ENCODE data around the gene REXO1. TPM values are rescaled to one million over a fixed set of nuclear protein-coding genes. Genes with fewer than 3 reads are reported as not detected.

The REXO1 gene
- total RNA-seq, 1 experiment from 2014 or later = 61.1 TPM

DNA sequence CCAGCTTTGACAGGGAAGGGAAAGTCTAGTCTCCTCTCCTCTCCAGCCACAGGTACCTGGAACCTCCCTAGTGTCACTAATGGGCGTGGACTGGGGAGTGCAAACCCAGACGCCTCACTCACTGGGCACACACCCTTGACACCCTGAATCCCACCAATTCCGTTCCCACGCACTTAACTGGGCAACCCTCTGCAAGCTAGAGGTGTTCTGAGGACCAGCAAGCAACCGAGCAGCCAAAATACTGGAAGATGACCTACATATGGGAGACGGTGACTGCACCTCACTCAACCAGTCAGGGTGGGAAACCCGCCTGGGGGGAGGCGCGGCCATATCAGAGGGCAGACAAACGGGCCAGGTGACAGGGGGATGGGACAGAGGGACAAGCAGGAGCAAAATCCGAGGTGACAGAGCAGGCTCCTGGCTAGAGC is 36.0 kb upstream of the REXO1 start:
- no peaks in the 10 kb centered on the region for H3K36me3 Mint-ChIP-seq

DNA sequence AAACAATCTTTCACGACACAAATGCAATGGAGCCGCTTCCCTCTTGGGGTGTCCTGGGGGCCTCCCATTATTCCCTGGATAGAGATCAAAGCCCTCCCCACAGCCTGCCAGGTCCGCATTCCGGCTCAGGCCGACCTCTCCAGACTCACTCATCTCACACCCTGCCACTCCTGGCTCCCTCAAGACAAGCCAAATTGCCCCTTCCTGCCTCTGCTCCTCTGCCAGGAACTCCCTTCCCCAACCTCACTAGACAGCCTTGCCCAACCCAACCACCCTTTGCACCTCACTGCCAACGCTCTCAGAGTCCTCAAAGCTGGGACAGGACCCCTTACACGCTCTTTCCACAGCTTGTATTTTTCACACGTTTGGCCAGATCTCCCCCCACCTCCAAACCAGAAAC is 35.5 kb upstream of the REXO1 start:
- ATAC-seq (no peak), DNase-seq (ENCODE audit: low spot score) (no peak)
- peak overlapping the region; percentile 98 for H3K4me3 Mint-ChIP-seq
- peaks cover 2% of the 10 kb centered on the region; the same call in 1 of the 2 replicates for H3K27me3 Mint-ChIP-seq (ENCODE audit: low read depth)
- H3K36me3 Mint-ChIP-seq = no peaks in the 10 kb centered on the region
- H3K9me3 Mint-ChIP-seq = no peaks in the 10 kb centered on the region
- peak overlapping the region; percentile 41 for H3K27ac Mint-ChIP-seq
- peaks cover 27% of the 10 kb centered on the region for H3K4me1 Mint-ChIP-seq
- TF ChIP-seq, protein P1, sequence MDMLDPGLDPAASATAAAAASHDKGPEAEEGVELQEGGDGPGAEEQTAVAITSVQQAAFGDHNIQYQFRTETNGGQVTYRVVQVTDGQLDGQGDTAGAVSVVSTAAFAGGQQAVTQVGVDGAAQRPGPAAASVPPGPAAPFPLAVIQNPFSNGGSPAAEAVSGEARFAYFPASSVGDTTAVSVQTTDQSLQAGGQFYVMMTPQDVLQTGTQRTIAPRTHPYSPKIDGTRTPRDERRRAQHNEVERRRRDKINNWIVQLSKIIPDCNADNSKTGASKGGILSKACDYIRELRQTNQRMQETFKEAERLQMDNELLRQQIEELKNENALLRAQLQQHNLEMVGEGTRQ (CRISPR knock-in tag; IDR thresholded peaks at IDR 0.05) = no peak
- no peak for TF ChIP-seq SOX15 (CRISPR knock-in tag; IDR thresholded peaks at IDR 0.05)
- TF ChIP-seq, protein P2, sequence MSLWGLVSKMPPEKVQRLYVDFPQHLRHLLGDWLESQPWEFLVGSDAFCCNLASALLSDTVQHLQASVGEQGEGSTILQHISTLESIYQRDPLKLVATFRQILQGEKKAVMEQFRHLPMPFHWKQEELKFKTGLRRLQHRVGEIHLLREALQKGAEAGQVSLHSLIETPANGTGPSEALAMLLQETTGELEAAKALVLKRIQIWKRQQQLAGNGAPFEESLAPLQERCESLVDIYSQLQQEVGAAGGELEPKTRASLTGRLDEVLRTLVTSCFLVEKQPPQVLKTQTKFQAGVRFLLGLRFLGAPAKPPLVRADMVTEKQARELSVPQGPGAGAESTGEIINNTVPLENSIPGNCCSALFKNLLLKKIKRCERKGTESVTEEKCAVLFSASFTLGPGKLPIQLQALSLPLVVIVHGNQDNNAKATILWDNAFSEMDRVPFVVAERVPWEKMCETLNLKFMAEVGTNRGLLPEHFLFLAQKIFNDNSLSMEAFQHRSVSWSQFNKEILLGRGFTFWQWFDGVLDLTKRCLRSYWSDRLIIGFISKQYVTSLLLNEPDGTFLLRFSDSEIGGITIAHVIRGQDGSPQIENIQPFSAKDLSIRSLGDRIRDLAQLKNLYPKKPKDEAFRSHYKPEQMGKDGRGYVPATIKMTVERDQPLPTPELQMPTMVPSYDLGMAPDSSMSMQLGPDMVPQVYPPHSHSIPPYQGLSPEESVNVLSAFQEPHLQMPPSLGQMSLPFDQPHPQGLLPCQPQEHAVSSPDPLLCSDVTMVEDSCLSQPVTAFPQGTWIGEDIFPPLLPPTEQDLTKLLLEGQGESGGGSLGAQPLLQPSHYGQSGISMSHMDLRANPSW (CRISPR knock-in tag; conservative IDR thresholded peaks at IDR 0.05; ENCODE audit: low read depth) = no peak
- TF ChIP-seq SMAD4 (CRISPR knock-in tag; IDR thresholded peaks at IDR 0.05) = no peak
- TF ChIP-seq FOXJ3 (CRISPR knock-in tag; IDR thresholded peaks at IDR 0.05; ENCODE audit: borderline replicate concordance) = no peak
- TF ChIP-seq, protein P3, sequence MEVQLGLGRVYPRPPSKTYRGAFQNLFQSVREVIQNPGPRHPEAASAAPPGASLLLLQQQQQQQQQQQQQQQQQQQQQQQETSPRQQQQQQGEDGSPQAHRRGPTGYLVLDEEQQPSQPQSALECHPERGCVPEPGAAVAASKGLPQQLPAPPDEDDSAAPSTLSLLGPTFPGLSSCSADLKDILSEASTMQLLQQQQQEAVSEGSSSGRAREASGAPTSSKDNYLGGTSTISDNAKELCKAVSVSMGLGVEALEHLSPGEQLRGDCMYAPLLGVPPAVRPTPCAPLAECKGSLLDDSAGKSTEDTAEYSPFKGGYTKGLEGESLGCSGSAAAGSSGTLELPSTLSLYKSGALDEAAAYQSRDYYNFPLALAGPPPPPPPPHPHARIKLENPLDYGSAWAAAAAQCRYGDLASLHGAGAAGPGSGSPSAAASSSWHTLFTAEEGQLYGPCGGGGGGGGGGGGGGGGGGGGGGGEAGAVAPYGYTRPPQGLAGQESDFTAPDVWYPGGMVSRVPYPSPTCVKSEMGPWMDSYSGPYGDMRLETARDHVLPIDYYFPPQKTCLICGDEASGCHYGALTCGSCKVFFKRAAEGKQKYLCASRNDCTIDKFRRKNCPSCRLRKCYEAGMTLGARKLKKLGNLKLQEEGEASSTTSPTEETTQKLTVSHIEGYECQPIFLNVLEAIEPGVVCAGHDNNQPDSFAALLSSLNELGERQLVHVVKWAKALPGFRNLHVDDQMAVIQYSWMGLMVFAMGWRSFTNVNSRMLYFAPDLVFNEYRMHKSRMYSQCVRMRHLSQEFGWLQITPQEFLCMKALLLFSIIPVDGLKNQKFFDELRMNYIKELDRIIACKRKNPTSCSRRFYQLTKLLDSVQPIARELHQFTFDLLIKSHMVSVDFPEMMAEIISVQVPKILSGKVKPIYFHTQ (CRISPR knock-in tag; IDR thresholded peaks at IDR 0.05) = no peak
- TF ChIP-seq, protein P4, sequence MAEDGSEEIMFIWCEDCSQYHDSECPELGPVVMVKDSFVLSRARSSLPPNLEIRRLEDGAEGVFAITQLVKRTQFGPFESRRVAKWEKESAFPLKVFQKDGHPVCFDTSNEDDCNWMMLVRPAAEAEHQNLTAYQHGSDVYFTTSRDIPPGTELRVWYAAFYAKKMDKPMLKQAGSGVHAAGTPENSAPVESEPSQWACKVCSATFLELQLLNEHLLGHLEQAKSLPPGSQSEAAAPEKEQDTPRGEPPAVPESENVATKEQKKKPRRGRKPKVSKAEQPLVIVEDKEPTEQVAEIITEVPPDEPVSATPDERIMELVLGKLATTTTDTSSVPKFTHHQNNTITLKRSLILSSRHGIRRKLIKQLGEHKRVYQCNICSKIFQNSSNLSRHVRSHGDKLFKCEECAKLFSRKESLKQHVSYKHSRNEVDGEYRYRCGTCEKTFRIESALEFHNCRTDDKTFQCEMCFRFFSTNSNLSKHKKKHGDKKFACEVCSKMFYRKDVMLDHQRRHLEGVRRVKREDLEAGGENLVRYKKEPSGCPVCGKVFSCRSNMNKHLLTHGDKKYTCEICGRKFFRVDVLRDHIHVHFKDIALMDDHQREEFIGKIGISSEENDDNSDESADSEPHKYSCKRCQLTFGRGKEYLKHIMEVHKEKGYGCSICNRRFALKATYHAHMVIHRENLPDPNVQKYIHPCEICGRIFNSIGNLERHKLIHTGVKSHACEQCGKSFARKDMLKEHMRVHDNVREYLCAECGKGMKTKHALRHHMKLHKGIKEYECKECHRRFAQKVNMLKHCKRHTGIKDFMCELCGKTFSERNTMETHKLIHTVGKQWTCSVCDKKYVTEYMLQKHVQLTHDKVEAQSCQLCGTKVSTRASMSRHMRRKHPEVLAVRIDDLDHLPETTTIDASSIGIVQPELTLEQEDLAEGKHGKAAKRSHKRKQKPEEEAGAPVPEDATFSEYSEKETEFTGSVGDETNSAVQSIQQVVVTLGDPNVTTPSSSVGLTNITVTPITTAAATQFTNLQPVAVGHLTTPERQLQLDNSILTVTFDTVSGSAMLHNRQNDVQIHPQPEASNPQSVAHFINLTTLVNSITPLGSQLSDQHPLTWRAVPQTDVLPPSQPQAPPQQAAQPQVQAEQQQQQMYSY (CRISPR knock-in tag; IDR thresholded peaks at IDR 0.05) = no peak
- ChIA-PET POLR2A (interaction anchor here (0.7 kb wide), 1 partner anchor 15 kb away, joined by 3 read pairs; no protein-coding TSS in a partner anchor), CTCF (no interaction called here)

More for the DNA sequence above, 36.0 kb upstream of the REXO1 start:
- H3K4me3 Mint-ChIP-seq = peak overlapping the region; percentile 98
- no peaks in the 10 kb centered on the region for H3K9me3 Mint-ChIP-seq
- peak overlapping the region; percentile 91 for H3K27ac Mint-ChIP-seq
- no peak for DNase-seq (ENCODE audit: low spot score)
- ChIA-PET POLR2A (interaction anchor here (0.7 to 1.1 kb wide), 3 partner anchors 8 to 14 kb away, joined by 3 to 5 read pairs (median 4); no protein-coding TSS in a partner anchor), CTCF (interaction anchor here (1.2 kb wide), 1 partner anchor 29 kb away, joined by 6 read pairs; no protein-coding TSS in a partner anchor)
- H3K4me1 Mint-ChIP-seq = peaks cover 27% of the 10 kb centered on the region
- ATAC-seq = no peak
- H3K27me3 Mint-ChIP-seq (ENCODE audit: low read depth) = peaks cover 2% of the 10 kb centered on the region; the same call in 1 of the 2 replicates
- TF ChIP-seq, protein P5, sequence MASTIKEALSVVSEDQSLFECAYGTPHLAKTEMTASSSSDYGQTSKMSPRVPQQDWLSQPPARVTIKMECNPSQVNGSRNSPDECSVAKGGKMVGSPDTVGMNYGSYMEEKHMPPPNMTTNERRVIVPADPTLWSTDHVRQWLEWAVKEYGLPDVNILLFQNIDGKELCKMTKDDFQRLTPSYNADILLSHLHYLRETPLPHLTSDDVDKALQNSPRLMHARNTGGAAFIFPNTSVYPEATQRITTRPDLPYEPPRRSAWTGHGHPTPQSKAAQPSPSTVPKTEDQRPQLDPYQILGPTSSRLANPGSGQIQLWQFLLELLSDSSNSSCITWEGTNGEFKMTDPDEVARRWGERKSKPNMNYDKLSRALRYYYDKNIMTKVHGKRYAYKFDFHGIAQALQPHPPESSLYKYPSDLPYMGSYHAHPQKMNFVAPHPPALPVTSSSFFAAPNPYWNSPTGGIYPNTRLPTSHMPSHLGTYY (CRISPR knock-in tag; IDR thresholded peaks at IDR 0.05) = no peak
- TF ChIP-seq, protein P6, sequence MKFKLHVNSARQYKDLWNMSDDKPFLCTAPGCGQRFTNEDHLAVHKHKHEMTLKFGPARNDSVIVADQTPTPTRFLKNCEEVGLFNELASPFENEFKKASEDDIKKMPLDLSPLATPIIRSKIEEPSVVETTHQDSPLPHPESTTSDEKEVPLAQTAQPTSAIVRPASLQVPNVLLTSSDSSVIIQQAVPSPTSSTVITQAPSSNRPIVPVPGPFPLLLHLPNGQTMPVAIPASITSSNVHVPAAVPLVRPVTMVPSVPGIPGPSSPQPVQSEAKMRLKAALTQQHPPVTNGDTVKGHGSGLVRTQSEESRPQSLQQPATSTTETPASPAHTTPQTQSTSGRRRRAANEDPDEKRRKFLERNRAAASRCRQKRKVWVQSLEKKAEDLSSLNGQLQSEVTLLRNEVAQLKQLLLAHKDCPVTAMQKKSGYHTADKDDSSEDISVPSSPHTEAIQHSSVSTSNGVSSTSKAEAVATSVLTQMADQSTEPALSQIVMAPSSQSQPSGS (CRISPR knock-in tag; IDR thresholded peaks at IDR 0.05; ENCODE audit: borderline replicate concordance, low read depth) = no peak
- no peak for TF ChIP-seq ZNF396 (CRISPR knock-in tag; IDR thresholded peaks at IDR 0.05; ENCODE audit: borderline replicate concordance)

Data from WTC11 (cell line).